ENCODE results near the gene KCTD4. TPM values are rescaled to one million over a fixed set of nuclear protein-coding genes. Genes with fewer than 3 reads are reported as not detected.

The KCTD4 gene
- total RNA-seq, 1 experiment from 2014 or later = not detected

GRCh38 chr13:45219123-45219891 is 18.5 kb upstream of the KCTD4 start:
- Histone ChIP-seq H3F3A (ENCODE audit: low read length, unreplicated experiment) (peaks cover 3% of the 10 kb centered on the region), H3K27me3 (ENCODE audit: low read length) (no peaks in the 10 kb centered on the region), H3K4me1 (ENCODE audit: insufficient read depth, low read length) (peaks cover 31% of the 10 kb centered on the region), H3K9ac (ENCODE audit: low read length) (peak overlapping the region; percentile 64), H3K79me2 (ENCODE audit: low read length) (peaks cover 58% of the 10 kb centered on the region), H3K9me3 (ENCODE audit: low read length) (no peaks in the 10 kb centered on the region), H3K4me2 (ENCODE audit: low read length) (peak overlapping the region; percentile 78), H2AFZ (ENCODE audit: low read length) (no peak overlapping the region), H3K9me2 (replicated peaks; ENCODE audit: low read length) (no peaks in the 10 kb centered on the region), H3K36me3 (ENCODE audit: low read depth, low read length) (no peaks in the 10 kb centered on the region; the same call in 1 of the 2 replicates), H4K20me1 (ENCODE audit: low read length) (no peaks in the 10 kb centered on the region), H3K4me3 (ENCODE audit: low read length) (peak overlapping the region; percentile 45; the same call in 1 of the 2 replicates), H3K27ac (ENCODE audit: low read length) (peak overlapping the region; percentile 91)
- peak; percentile 19 for DNase-seq
- ChIA-PET CTCF (interaction anchor here (0.6 kb wide), 1 partner anchor 137 kb away, joined by 3 read pairs; no protein-coding TSS in a partner anchor), POLR2A (ENCODE audit: unreplicated experiment) (interaction anchor here (0.5 to 0.7 kb wide), 2 partner anchors 15 to 78 kb away, joined by 3 to 8 read pairs; no protein-coding TSS in a partner anchor)
- TF ChIP-seq EZH2 (IDR thresholded peaks at IDR 0.05; ENCODE audit: low read length, unreplicated experiment) = no peak
- no peak for TF ChIP-seq CTCF (conservative IDR thresholded peaks at IDR 0.05; ENCODE audit: low read depth, low read length)
- no peak for TF ChIP-seq EZH2phosphoT487 (IDR thresholded peaks at IDR 0.05; ENCODE audit: borderline replicate concordance, low read length)
- ATAC-seq = no peak
- TSS peak; percentile 96 for BruUV-seq (replicated peaks)
- intact Hi-C loops (cut with micrococcal nuclease) = loop anchor here (2.0 to 5.0 kb wide), 2 partner anchors 57 to 172 kb away; no protein-coding TSS in a partner anchor

DNA sequence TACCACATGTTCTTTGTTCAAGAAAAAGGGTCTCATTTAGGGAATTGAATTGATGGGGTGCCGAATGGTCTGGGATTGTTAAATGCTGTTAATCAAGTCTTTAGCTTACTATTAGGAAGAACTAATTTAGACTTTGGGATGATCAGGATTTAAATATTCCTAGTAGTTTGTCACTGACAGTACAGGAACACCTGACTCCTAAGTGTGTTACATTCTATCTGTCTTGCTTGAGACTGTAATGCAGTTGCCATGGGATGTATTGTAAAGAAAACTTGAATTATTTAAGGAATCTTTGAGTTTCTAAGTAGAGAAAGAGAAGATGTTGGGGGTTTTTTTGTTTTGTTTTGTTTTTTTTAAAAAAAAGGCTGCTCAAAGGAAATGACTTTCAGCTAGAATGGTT is 17.8 kb upstream of the KCTD4 start:
- peak overlapping the region; percentile 64; the same call in 1 of the 2 replicates for H3K9ac ChIP-seq (ENCODE audit: low read length)
- H4K20me1 ChIP-seq (ENCODE audit: low read length) = no peaks in the 10 kb centered on the region
- H3K27me3 ChIP-seq (ENCODE audit: low read length) = no peaks in the 10 kb centered on the region
- TF ChIP-seq CTCF (conservative IDR thresholded peaks at IDR 0.05; ENCODE audit: low read depth, low read length) (no peak), EZH2 (IDR thresholded peaks at IDR 0.05; ENCODE audit: low read length, unreplicated experiment) (no peak), EZH2phosphoT487 (IDR thresholded peaks at IDR 0.05; ENCODE audit: borderline replicate concordance, low read length) (no peak)
- H3K79me2 ChIP-seq (ENCODE audit: low read length) = peaks cover 51% of the 10 kb centered on the region
- intact Hi-C loops (cut with micrococcal nuclease) = loop anchor here (2.0 to 5.0 kb wide), 2 partner anchors 56 to 171 kb away; no protein-coding TSS in a partner anchor
- no peaks in the 10 kb centered on the region for H3K9me3 ChIP-seq (ENCODE audit: low read length)
- peaks cover 3% of the 10 kb centered on the region for H3F3A ChIP-seq (ENCODE audit: low read length, unreplicated experiment)
- H3K27ac ChIP-seq (ENCODE audit: low read length) = peak overlapping the region; percentile 91
- H3K9me2 ChIP-seq (replicated peaks; ENCODE audit: low read length) = no peaks in the 10 kb centered on the region
- no peaks in the 10 kb centered on the region; the same call in 1 of the 2 replicates for H3K36me3 ChIP-seq (ENCODE audit: low read depth, low read length)
- no peak overlapping the region for H3K4me3 ChIP-seq (ENCODE audit: low read length)
- peak overlapping the region; percentile 78 for H3K4me2 ChIP-seq (ENCODE audit: low read length)
- ChIA-PET CTCF (no interaction called here), POLR2A (ENCODE audit: unreplicated experiment) (interaction anchor here (0.6 kb wide), 1 partner anchor 23 kb away, joined by 10 read pairs; no protein-coding TSS in a partner anchor)
- H2AFZ ChIP-seq (ENCODE audit: low read length) = no peak overlapping the region
- no peak for DNase-seq
- no TSS peak for BruUV-seq (replicated peaks)
- peaks cover 31% of the 10 kb centered on the region for H3K4me1 ChIP-seq (ENCODE audit: insufficient read depth, low read length)
- ATAC-seq = no peak
